Stimulated activated CD8-positive, alpha-beta memory T cell treated with anti-CD3 and anti-CD28 coated beads, Interleukin-12 subunit alpha, Interleukin-12 subunit beta, amount 100 ng/mL, for 24 hours (primary cell): ENCODE measurements around the gene CPA4.

Source experiments
- DNase-seq: peaks from one replicate; pipeline ENCODE4 v3.0.0-alpha.2; 2020; ENCODE audit errors: extremely low read depth

The CPA4 gene

DNA sequence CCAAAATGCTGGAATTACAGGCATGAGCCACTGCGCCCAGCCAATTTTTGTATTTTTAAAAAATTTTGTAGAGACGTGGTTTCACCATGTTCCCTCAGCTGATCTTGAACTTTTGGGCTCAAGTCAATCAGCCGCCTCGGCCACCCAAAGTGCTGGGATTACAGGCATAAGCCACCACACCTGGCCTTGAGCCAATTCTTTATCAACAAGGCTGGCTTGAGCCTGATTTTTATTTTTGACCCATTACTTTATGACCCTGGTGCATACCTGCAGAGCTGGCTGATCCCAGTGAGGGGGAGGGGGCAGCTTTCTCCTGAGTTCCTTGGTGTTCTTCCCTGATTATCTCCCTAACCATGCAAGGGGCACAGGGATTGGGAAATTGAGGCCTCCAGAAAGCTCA, 71.5 kb downstream of the CPA4 start:
- no peak for DNase-seq

GRCh38 chr7:130365088-130365487, 72.1 kb downstream of the CPA4 start:
- no peak for DNase-seq

GRCh38 chr7:130365511-130366441, 72.8 kb downstream of the CPA4 start:
- no peak for DNase-seq

GRCh38 chr7:130366564-130366963, 73.6 kb downstream of the CPA4 start:
- no peak for DNase-seq

GRCh38 chr7:130367088-130367755, 74.3 kb downstream of the CPA4 start:
- DNase-seq: no peak

DNA sequence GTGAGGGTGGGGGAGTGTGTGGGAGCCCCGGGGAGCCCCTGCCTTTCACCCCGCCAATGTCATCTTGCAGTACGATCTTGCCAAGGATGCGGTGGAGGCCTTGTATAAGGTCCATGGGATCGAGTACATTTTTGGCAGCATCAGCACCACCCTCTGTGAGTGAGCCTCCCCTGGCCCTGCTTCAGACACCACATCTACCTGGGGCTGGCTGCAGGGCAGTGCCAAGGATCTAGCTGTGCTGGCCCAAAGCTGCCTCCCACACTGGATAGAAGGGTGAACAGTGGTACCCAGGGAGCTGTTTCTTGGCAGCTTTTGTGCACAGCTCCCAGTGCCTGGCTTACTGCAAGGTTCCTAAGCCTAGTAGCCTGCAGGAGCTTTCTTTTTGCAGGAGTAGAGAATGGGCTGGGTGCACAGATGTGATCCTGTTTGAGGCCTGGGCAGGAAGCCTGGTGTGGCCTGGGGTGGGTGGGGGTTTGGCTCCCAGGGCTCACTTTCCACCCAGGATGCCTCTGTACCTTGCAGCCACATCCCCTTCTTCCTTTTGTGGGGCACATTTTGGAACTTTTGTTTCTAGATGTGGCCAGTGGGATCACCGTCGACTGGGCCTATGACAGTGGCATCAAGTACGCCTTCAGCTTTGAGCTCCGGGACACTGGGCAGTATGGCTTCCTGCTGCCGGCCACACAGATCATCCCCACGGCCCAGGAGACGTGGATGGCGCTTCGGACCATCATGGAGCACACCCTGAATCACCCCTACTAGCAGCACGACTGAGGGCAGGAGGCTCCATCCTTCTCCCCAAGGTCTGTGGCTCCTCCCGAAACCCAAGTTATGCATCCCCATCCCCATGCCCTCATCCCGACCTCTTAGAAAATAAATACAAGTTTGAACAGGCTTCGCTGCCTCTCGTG, 75.1 kb downstream of the CPA4 start:
- no peak for DNase-seq

DNA sequence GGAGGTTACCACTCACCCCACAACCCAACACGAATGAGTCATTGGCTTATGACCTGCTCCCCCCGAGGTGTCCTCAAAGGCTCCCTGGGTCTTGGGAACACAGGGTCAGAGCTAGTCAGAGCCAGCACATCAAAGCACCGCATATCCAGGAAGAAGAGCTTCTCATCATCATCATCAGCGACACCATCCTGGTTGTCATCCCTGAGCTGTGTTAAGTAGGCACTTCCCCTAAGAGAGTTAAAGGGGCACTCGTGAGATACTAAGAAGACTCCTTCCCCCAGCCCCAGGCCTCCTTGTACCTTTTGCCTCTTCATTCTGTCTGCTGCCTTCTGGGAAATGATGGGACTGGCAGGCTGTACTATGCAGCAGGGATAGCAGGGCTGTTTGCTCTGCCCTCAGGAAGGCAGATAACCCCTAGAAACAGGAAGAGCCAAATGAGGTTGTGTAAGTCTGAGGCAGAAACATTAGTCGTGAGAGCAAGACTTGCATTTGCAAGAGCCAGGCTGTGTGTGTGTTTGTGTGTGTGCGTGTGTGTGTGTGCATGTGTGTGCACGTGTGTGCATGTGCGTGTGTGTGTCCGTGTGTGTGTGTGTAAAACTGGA, 76.2 kb downstream of the CPA4 start:
- no peak for DNase-seq

- no peak for DNase-seq
These were observed 77.0 kb downstream of the CPA4 start for GRCh38 chr7:130369831-130370550.

- DNase-seq: no peak
These were observed 78.1 kb downstream of the CPA4 start for GRCh38 chr7:130371046-130371445.

GRCh38 chr7:130372402-130373165, 79.6 kb downstream of the CPA4 start:
- DNase-seq: no peak
